LNCaP clone FGC (cell line): ENCODE data around the gene METTL9.
"Not testable (repeated sequence)": the region's sequence is repeated elsewhere in the genome, so short reads cannot be mapped to it uniquely, and the experiment has no call there.

Experiments used
- DNase-seq: peaks from one replicate; pipeline ENCODE4 v3.0.0-alpha.2; 2011; ENCODE audit warnings: low read depth
- H3K4me3 ChIP-seq: 2 replicates; pipeline ENCODE4 v1.5.1; 2011; ENCODE audit warnings: mild to moderate bottlenecking, low read depth, low read length, control low read depth
- TF ChIP-seq, protein P1 (sequence below): IDR thresholded peaks from 2 replicates; pipeline ENCODE4 v1.5.1; 2012; ENCODE audit warnings: mild to moderate bottlenecking; ENCODE audit not compliant: control insufficient read depth, insufficient read depth; ENCODE audit errors: extremely low read depth

The METTL9 gene

DNA sequence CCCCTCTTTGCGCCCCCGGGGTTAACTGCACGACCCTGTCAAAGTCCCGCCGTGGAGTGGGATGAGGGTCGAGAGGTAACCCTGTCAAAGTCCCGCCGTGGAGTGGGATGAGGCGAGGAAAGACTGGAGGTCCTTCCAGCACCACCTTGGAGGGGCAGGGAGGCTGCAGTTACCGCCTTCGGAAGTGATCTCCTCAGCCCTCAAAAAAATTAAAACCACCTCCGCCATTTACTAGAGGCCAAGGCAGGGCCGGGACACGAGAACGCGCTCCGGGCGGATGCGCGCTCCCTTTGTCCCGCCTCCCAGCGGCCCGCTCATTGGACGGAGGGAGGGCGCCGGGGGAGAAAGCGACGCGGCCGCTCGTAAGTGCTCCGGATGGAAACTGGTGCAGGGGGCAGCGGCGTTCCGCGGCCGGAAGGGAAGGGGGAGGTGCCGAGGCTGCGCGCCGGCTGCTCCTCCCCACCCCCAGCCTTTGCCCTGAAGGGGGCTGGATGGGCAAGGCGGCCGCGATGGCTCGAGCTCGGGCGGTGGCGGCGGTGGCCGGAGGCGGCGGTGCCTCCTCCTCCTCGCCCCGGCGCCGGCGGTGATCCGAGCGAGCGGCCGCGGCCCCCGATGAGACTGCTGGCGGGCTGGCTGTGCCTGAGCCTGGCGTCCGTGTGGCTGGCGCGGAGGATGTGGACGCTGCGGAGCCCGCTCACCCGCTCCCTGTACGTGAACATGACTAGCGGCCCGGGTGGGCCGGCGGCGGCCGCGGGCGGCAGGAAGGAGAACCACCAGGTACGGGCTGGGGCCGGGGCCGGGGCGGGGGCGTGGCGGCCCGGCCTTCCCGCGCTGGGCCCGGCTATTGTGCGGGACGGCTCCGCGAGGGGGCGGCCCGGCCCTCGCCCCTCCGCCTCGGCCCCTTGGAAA lies at the start of gene METTL9:
Gene METTL9, plus strand, starts transcription at position 456 of the 909 bp plus-strand sequence. Its CDS starts 157 bp downstream, at position 613.
- TF ChIP-seq, protein P1, sequence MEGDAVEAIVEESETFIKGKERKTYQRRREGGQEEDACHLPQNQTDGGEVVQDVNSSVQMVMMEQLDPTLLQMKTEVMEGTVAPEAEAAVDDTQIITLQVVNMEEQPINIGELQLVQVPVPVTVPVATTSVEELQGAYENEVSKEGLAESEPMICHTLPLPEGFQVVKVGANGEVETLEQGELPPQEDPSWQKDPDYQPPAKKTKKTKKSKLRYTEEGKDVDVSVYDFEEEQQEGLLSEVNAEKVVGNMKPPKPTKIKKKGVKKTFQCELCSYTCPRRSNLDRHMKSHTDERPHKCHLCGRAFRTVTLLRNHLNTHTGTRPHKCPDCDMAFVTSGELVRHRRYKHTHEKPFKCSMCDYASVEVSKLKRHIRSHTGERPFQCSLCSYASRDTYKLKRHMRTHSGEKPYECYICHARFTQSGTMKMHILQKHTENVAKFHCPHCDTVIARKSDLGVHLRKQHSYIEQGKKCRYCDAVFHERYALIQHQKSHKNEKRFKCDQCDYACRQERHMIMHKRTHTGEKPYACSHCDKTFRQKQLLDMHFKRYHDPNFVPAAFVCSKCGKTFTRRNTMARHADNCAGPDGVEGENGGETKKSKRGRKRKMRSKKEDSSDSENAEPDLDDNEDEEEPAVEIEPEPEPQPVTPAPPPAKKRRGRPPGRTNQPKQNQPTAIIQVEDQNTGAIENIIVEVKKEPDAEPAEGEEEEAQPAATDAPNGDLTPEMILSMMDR: no peak
- H3K4me3 ChIP-seq: peak within 1 kb of the TSS; percentile 83
- peak; percentile 71 for DNase-seq

DNA sequence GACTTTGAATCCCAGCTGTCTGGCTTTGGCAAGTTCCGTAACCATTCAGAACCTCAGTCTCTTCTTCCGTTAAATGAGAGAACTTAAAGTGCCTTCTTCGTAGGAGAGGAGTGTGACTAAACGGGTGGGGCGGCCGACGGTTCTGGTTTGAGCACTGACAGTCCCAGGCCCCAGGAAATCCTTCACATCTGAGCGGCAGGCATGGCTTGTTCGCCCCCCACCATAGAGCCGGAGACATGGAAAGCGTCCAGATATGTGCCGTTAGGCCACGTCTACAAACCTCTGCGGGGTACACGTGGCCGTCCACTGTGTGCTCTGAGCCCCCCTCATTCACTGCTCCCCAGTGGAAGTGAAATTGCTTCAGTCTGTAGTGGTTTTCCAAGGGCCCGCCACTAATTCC lies 49.4 kb upstream of the METTL9 start:
- DNase-seq, H3K4me3 ChIP-seq: not testable (repeated sequence)

DNA sequence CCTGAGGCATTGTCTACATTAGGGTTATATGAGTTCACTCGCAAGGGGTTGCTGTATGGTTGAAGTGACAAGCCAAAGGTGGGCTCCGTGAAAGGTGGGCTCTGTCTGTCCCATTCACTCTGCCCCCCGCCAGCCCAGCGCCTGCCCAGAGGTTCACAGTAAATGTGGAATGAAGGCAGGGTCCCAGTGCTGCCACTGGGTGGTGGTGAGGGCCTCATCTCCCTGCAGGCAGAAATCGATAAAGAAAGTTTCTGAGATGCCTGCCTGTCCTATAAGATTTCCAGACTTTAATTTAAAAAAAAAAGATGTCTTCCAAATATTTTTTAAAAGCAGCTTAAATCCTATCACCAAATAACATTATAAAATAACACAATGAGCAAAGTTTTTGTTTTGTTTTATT lies 48.9 kb upstream of the METTL9 start:
- H3K4me3 ChIP-seq, DNase-seq: not testable (repeated sequence)

DNA sequence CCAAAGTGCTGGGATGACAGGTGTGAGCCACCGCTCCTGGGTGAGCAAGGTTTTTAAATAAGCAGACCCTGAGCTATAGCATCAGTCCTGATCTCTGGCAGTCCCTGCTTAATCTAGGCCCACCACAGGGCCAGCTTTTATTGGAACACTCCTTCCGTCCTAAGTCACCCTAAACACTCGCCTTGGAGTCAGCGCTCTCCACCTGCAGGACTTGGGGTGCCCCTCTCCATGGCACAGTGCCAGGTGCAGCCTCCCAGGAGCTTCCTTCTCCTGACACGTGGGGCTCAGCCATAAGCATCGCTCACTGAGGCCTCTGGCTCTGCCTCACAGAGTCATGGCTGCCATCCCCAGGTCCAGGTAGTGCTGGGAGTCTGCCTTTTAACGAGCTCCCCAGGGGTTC lies 48.3 kb upstream of the METTL9 start:
- not testable (repeated sequence) for H3K4me3 ChIP-seq, DNase-seq

DNA sequence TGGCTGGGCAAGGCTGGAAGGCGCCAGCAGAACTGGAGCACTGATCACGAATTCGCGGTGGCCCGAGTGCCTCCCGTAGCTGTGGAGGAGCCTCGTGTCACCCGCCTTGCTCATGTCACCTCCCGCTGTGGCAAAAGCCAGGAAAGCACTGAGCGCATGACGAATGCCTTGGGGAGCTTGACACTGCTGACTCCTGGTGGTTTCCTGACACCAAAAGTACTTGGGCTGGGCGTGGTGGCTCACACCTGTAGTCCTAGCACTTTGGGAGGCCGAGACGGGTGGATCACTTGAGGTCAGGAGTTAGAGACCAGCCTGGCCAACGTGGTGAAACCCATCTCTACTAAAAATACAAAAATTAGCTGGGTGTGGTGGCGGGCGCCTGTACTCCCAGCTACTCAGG lies 47.8 kb upstream of the METTL9 start:
- not testable (repeated sequence) for H3K4me3 ChIP-seq, DNase-seq

DNA sequence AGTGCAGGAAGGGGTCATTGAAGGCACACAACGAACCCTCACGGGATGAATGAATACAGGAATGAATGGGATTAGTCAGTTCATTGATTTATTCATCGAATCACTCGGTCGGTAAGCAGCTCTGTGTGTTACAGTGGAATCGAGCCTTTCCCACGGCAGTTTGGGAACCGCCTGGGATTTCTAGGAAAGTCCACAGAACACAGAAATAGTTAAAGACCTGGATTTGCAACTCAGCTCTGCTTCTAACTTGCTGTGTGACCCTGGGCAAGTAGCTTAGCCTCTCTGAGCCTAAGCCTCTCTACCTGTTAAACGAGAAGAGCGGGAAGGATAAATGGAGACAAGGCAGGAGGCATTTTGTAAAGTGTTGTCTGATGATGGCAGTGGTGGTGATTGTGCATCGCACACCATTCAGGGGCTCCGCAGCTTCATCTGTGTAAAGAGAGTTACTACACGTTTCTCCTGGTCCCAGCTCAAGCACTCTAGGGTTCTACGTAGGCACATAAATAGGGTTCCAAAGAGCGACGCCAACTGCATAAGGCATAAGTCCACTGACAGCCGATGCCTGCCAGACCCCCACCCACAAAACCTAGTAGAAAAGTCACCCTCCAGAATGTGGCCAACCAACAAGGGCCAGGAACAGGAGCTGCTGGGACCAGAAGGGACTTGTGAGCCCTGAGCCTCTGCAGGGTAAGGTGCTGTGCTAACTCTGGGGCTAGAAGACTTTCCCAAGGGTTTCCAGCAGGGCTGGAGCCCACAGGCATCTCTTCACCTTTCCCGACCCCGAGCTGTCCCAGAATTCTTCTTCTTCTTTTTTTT lies 45.7 kb upstream of the METTL9 start:
- H3K4me3 ChIP-seq: not testable (repeated sequence)

DNA sequence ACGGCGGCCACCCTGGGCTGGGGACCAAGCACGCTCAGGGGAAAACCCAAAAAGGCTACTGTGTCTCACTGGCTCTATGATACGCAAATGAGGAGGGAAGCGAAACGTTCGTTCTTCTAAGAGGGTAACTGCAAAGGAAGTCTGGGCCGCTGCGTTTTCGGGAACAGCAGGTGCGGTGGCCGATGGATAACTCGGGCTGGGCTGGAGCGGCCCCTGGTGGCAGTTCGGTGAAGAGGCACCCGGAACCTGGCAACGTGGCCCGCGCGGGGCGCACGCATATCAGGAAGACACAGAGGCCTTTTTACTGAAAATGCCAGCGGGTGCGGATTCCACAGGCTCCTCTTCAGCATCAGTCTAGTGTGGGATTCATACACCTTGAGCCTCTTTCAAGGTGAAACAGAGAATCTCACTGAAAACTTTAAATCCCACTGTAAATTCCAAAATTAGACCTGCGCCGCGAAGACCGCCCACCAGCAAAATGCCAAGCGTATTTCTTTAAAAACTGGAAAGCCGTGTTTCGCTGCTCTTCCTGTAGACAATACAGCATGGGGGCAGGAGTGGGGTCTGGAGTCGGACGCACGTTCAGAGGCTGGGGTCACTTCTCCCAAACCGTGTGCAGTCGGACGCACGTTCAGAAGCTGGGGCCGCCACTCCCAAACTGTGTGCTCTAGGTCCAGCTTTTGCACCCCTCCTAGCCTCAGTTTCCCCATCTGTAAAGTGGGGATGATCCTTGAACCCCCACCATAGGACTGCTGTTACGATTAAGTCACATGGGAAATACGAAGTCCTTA lies 44.4 kb upstream of the METTL9 start:
- peak; percentile 28 for DNase-seq
- TF ChIP-seq, protein P1: peak; percentile 99
- H3K4me3 ChIP-seq: no peak overlapping the region

More for the DNA sequence above, 45.7 kb upstream of the METTL9 start:
- not testable (repeated sequence) for DNase-seq

DNA sequence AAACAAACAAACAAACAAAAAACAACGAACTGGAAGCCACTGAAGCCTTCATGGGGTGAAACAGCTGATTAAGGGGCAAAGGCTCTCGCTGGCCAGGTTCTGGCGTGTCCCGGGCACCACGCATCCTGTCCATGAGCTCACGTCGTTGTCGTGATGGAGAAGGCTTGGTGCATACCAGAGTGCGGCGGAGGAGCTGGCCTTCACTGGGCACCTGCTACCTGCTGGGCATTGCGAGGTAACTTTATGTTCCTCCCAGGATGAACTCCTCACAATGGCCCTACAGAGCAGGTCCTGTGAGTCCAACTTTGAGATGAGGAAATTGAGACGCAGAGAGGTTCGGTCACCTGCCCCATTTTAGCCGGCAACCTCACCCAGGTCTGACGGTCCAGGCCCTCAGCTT lies 43.8 kb upstream of the METTL9 start:
- not testable (repeated sequence) for H3K4me3 ChIP-seq, DNase-seq

DNA sequence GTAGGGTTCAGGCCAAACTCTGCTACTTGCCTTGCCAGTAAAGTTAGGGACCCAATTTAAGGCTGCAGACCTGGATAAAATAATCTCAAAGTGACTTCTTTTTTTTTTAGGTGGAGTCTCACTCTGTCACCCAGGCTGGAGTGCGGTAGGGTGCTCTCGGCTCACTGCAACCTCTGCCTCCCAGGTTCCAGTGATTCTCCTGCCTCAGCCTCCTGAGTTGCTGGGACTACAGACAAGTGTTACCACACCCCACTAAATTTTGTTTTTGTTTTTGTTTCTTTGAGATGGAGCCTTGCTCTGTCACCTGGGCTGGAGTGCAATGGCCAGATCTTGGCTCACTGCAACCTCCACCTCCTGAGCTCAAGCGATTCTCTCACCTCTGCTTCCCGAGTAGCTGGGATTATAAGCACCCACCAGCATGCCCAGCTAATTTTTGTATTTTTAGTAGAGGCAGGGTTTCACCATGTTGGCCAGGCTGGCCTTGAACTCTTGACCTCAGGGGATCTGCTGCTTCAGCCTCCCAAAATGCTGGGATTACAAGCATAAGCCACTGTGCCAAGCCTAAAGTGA lies 43.3 kb upstream of the METTL9 start:
- DNase-seq, H3K4me3 ChIP-seq: not testable (repeated sequence)

DNA sequence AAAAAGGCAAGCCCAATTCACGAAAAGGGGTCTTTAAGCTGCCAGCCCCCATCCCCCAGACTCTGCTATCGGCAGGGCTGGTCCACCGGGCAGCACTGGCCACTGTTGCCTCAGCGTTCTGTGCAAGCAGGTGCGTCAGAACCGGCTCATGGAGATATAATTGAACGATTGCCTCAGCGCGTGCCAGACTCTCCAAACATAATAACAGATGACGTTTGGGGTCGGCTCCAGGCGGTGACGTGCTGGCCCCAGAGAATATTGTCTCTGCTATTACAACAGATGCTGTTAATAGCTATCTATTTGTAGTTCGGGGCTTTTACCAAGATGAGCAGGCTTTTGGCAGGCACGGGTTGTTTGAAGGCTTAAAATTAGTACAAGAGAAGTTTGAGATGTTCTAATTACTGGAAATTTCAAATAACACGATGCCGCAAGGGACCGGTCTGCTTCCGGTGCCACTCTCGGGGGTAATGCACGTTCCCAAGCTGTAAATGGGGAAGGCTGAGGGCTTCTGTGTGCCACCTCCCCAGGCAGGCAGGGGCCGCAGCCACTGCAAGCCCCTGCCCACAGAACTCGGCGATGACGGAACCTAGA lies 42.6 kb upstream of the METTL9 start:
- DNase-seq, H3K4me3 ChIP-seq: not testable (repeated sequence)

DNA sequence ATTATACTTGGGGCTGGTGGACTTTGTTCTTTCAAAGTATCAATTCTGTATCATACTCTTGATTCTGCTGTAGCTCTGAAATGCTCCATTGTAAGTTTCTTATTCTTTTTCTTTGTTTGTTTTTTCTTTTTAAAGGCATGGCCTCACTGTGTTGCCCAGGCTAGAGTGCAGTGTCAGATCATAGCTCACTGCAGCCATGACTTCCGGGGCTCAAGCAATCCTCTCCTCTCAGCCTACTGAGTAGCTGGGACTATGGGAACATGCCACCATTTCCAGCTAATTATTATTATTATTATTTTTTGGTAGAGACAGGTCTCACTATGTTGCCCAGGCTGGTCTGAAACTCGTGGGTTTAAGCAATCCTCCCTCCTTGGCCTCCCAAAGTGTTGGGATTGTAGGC lies 38.9 kb upstream of the METTL9 start:
- DNase-seq: no peak
- TF ChIP-seq, protein P1: no peak
- no peak overlapping the region for H3K4me3 ChIP-seq
